Fibroblast of skin of left biceps (primary cell): Measurements from ENCODE around the gene IFRD2.
"Not testable (repeated sequence)": the region's sequence is repeated elsewhere in the genome, so short reads cannot be mapped to it uniquely, and the experiment has no call there.

Experiments used
- DNase-seq, 2 experiments: peaks; one replicate each; pipeline ENCODE4 v3.0.0-alpha.2; 2013; ENCODE audit warnings: low read depth in 2 of 2

Gene IFRD2

DNA sequence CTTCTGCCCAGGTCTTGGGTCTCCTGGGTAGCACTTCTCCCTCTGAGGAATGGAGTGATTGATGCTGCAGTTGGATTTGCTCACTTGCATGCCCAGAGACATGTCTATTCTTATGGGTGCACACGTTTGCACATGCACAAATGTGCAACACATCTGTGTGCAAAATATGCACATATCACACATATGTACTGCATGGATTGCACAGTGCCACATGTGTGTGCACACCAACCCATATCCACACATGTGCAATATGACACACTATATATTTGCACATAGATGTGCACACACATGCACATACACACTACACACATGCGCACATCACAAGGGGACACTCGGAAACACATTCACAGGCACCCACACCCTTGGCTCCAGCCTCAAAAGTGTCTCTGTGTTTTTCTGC lies 24.0 kb downstream of the IFRD2 start:
- DNase-seq: no peak

DNA sequence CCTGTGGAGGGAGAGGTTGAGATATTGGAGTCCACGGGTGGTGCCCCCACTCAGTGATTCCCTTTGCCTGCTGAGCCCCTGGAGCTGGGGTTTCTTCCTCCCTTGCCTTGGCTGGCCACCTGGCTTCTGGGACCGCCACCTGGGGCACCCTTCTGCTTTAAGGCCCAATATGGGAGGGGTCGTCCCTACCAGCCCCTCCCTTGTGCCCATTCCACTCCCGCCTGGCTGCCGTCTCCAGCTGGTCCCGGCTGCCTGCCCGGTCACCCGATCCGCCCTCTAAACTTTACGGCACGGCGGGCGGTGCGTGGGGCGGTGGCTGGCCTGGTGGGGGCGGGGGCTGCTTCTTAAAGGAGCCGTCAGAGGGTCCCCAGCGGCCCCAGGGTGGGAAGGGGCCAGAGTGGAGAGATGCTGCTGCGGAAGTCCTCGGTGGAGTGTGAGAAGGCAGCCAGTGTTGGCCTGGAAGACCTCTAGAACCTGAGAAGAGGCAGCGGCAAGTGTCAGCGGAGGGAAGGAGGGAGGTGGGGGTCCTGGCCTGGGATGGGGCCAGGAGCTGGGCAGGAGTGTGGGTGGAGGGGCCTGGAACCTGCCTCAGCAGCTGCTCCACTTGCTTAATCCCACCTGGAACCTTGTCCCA lies 24.8 kb downstream of the IFRD2 start:
- DNase-seq: no peak

DNA sequence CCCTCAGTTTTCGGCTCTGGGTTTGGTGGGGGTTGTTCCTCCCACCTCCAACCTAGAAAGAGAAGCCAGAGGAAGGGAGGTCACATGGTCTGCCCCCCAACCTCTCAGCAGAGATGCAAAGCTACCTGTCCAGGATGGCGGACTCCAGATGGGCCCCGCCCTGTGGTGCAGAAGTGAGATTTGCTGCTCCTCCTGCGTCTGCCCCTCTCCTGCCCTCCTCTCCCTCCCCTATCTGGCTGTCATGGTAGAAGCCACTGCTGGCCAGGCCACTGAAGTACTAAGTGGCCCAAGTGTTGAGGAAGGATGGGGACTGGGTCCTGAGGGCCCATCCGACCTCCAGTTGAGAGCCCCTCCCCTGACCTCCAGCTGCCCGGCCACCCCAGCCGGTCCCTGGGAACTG lies 25.4 kb downstream of the IFRD2 start:
- DNase-seq: no peak

DNA sequence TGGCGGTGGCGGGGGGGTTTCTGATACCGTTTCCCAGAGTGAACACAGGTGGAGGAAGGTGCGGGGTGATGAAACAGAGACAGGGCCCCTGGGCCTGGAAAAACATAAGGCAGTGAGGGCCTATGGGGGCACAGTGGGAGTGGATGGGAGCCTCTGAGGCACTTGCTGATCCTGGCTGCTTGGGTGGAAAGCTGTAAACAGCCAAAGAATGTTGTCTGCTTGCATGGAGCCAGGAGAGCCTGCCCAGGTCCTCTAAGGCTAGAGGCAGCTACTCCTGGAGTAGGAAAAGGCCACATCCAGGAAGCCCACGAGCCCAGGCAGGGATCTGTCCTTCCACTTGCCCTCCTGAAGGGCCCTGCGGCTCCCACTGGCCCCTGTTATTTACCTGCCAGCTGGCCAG lies 26.2 kb downstream of the IFRD2 start:
- DNase-seq: no peak

DNA sequence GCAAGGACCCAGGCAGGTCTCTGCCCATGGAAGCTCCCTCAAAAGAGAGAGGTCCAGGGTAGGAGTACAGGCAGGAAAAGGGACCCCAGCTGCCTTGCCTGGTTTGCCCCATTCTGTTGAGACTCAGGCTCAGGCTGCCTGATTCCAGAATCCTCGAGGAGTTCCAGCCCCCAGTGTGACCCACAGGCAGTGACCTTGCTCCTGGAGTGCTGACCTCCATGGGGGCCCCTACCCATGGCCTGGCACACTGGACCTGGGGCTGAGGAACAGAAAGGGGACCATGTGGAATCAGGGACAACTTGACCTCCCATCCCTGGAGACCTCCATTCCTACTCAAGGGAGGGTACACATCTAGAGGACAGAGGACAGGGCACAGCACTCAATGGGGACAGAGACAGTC lies 26.7 kb downstream of the IFRD2 start:
- no peak for DNase-seq

DNA sequence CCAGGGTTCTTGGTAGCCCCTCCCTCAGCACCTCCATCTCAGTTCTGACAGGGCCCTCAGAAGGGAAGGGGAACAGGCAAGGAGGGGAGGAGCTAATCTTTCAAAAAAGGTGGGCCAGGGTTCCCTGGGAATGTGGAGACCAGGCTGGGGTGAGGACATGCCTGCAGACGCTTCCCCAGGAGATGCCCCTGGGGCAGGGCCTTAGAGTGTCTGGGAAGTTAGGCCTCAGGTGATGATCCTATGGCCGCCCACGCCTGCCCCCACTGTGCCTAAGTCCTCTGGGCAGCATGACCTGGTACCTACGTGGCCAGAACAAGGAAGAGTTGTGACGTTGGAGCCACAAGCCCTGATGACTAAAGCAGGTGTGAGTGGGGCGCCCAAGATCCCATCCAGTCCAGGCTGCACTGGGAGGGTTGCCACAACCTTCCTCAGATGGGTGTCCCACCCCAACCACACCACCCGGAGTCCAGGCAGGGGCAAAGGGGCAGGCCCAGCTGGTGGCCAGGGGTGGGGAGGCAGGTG lies 27.2 kb downstream of the IFRD2 start:
- DNase-seq: no peak

DNA sequence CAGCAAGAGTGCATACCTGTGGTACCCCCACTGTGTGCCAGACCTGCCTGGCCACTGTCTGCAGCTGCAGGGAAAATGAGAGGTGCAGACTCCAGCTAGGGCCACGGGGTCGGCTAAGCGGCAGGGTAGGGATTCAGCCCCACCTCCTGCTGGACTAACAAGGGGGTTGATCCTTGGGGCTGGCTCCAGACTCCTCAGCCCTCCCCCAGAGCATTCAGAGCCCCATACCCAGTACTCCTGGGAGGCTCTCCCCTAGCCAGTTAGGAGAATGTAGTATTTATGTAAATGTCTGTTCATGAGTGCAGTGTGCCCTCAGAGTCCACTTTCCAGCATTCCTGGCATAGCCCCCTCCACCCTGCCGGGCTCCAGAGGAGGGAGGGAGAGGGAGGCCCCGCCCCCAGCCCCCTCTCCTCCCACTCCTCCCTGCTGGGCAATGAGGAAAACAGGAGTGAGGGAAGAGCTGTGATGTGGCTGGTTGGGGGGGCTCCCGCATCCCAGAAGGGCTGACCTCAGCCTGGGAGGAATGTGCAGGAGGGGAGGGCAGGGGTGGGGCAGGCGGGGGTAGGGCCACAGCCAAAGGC lies 27.8 kb downstream of the IFRD2 start:
- DNase-seq: peak; percentile 91 to 93

DNA sequence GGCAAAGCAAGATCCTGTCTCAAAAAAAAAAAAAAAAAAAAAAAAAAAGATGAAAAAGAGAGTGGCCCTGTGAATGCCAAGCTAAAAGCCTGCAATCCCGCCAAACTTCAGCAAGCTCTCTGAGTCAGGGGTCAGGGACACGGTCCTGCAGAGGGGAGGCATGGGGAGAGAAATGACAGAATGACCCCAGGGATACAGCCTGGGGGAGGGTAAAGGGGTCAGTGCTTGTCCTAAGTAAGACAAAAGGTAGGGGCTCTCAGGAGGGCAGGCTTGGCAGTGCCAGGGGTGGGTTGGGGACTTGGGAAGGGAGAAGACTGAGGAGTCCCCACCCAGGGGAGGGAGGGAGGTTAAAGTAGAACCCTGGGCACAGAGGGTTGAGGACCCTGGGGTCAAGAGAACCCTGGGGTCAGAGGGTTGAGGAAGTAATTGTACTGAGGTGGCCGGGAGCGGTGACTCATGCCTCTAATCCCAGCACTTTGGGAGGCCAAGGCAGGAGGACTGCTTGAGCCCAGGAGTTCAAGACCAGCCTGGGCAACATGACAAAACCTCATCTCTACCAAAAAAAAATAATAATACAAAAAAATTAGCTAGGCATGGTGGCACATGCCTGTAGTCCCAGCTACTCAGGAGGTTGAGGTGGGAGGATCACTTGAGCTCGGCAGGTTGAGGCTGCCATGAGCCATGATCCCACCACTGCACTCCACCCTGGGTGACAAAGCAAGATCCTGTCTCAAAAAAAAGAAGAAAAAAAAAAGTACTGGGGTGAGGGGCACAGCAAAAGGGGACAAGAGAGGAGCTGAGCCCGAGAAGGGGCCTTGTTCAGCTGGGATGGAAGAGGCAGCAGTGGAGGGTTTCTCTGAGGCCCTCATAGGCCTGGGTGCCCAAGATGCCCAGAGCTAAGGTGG lies 28.5 kb downstream of the IFRD2 start:
- no peak for DNase-seq

DNA sequence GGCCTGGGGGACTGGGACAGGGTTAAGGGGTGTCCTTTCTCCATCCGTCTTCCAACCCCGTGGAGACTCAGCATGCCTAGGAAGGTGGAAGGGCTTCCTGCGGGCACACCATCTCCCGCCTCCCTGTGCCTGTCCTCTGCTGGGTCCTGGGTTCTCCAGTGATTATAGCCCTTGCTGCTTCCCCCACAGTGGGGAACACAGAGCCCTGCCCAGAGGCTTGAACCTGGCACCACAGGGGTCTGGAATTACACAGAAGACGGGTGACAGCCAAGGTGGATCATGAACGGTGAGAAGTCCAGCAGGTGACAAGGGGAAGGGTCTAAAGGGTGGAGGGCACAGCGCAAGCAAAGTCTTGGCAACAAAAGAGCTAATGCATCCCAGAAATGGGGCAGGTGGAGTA lies 29.5 kb downstream of the IFRD2 start:
- no peak for DNase-seq

DNA sequence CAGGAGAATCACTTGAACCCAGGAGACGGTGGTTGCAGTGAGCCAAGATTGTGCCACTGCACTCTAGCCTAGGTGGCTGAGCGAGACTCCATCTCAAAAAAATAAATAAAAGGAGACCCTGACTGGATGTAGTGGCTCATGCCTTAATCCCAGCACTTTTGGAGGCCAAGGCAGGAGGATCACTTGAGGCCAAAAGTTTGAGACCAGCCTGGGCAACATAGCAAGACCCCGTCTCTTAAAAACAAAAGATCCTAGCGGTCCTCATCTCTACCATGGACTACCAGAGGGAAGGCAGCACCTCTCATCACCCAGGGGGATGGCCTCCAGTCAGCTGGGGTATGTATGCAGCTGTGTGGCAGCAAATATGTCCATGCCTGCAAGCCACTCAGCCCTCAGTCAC lies 30.0 kb downstream of the IFRD2 start:
- not testable (repeated sequence) for DNase-seq

DNA sequence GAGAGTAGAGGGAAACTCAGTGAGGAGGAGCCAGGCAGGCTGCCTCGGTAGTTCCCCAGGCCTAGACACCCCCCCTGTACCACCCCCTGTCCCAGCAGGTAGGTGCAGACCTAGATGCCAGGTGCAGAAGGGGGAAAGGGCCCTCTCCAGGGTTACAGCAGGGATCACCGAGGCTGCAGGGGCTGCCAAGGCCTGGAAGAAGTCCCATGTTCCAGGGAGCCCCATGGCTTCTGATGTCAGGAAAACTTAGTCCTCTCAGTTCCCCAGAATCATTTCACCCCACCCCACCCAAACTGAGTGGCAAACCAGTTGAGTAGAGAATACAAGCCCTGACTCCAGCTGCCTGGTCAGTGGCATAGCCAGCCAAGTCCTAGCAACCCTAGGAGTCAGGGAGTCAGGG lies 30.7 kb downstream of the IFRD2 start:
- DNase-seq: no peak

DNA sequence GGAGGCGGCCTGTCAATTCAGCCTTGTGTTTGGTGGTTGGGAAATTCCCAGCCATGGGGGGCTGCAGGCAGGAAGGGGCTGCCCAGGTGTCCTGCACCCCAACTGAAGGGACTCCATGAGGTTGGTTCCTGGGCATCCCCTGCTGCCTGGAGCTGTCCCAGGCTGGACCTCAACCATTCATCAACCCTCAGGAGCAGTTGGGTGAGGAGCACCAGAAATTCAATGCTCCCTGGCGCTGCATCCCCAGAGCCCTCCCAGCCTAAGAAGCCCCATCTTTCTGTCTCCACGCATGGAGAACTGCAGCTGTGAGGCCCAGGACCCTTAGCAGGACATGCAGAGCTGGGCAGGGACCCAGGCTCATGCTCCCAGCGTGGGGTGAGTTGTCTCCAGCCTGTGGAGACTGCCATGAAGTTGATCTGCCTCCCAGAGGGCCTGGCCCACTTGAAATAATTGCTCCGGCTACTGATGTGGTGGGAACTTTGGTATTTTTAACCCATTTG lies 31.2 kb downstream of the IFRD2 start:
- DNase-seq: no peak

DNA sequence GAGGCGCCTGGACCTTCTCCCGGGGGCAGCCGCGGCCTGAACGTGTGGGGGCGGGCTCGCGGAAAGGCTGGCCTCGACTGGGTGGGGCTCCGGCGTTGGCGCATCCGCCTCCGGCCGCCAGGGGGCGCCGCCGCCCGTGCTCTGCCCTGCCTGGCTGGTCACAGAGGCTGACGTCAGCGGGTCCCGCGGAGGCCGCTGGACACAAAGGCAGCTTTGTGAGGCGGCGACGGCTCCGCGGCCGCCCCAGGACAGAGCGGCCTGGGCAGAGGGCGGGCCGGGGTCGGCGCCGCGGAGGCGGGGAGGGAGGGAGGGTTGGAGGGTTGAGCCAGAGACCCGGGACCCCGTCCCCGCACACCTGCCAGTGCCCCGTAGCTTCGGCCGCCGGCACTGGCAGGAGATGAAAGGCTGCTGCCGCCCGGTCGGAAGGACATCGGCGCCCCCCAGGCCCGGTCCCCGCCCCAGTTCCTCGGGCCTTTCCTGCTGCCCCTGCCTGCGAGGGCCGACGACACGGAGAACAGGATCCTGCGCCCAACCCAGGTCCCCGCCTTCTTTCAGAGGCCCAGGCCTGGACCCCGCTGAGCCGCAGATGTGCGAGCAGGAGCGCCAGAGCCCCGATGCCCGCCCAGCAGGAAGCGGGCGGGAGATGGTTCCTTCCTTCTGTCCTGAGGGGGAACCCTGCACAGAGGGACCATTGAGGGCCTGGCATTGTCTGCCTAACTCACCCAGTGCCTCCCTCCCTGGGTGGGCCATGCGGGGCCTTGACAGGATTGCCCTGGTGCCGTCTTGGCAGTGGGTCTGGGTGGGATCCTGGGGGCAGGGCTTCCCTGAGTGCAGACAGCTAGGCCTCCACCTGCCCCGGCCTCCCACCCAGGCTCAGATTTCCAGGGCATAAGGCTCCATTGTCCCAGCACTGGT lies 31.9 kb downstream of the IFRD2 start:
- DNase-seq: peak; percentile 42 to 43

DNA sequence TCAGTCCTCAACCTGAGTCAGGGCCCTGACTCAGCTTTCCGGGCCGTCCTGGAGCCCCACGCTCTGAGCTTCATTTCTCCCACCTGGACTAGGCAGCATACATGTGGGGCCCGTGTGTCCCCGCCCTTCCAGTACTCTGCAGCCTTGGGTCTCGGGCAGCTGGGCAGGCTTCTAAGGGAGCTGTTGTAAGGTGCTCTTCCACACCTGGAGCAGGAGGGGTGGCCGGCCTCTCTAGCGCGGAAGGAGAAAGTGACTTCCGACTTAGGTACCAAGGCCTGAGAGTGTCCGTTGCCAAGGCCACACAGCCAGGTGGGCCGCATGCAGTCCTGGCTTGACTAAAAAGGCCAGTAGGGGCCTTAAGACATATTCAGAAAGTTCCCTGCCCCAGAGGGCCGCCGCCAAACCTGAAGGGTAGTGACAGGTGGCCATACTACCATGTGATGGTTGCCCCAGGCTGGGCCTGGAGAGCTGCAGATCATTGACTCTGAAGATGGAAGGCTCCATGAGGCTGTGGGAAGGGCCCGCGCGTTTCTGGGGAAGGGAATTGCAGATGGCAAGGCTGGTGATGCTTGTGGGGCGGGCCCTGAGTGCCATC lies 32.7 kb downstream of the IFRD2 start:
- no peak for DNase-seq

DNA sequence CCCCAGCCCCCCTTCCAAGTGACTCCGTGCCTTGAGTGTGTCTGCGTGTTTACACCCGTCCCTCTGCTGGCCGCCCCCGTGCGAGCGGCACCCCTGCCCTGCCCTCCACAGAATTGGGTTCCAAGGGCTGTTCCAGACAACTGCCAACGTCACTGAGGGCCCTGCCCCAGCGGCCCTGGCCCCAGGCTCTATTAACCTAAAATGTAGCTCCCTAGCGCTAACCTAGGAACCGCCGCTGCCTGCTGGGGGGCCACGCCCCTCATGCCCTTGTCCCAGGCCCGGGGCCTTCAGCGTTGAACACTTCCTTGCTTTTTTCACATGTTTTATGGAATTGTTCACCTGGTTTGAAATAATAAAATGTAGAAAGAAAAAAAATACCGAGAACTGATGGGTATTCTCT lies 33.2 kb downstream of the IFRD2 start:
- no peak for DNase-seq

DNA sequence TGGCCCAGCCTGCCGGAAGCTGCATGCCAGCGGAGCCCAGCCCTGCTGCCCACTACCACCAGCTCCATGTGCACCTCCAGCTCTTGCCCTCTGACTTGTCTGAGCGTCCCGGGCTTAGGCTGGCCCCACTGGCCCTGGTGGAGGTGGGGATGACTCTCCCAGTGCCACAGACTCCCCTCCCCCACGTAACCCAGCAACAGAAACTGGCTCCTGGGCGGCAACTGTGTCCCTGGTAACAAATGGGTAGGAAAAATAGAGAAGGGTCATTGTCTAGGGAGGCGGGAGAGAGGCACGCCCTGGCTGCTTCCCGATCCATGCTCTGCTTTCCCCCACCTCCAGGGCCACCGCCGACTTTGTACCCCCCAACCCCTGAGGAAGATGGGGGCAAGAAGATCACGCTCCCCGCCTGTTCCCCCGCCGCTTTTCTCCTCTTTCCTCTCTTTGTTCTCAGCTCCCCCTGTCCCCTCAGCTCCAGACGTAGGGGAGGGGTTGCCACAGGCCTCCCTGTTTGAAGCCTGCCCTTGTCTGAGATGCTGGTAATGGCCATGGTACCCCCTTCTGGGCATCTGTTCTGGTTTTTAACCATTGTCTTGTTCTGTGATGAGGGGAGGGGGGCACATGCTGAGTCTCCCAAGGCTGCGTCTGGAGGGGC lies 34.1 kb downstream of the IFRD2 start:
- DNase-seq: no peak

DNA sequence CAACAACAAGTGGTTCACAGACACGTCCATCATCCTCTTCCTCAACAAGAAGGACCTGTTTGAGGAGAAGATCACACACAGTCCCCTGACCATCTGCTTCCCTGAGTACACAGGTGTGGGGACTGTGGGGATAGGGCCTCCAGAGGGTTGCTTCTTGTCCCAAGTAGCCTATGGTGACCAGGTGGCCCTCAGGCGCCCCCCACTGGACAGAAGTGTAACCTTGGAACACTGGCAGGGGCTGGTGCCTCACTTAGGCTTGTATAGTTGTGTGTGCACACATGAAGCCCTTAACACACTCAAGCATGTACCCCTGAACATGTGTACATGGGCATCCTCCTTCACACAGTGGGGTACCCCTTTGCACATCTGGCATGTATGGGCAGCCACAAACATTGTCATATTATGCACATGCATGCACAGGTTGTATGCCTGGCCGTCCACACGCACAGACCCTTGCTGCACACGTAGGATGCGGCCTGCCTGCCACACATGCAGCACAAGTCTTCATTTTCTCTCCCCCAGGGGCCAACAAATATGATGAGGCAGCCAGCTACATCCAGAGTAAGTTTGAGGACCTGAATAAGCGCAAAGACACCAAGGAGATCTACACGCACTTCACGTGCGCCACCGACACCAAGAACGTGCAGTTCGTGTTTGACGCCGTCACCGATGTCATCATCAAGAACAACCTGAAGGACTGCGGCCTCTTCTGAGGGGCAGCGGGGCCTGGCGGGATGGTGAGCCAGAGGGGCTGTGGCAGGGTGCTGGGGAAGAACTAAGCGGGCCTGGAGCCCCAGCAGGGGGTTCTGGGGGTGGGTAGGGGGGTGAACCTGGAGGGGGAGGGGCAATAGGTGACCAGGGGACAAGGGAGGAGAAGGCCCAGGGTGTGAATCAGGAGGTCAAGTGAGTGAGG lies 35.0 kb downstream of the IFRD2 start:
- no peak for DNase-seq

DNA sequence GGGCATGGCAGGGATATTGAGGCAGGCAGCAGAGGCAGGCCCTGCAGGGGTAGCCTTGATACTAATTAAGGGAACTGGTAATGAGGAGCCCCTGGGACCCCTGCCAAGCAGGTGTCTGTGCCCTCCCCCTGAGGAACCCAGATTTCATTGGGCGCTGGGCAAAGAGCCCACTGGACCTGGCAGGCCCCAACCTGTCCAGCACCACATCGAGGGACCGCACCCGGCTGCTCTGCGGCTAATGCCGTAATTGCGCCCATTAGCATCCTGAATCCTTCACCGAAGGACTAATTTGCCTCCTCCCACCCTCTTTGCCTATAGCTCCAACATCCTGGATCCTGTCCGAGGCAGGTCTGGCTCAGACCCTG lies 37.0 kb downstream of the IFRD2 start:
- DNase-seq: no peak

DNA sequence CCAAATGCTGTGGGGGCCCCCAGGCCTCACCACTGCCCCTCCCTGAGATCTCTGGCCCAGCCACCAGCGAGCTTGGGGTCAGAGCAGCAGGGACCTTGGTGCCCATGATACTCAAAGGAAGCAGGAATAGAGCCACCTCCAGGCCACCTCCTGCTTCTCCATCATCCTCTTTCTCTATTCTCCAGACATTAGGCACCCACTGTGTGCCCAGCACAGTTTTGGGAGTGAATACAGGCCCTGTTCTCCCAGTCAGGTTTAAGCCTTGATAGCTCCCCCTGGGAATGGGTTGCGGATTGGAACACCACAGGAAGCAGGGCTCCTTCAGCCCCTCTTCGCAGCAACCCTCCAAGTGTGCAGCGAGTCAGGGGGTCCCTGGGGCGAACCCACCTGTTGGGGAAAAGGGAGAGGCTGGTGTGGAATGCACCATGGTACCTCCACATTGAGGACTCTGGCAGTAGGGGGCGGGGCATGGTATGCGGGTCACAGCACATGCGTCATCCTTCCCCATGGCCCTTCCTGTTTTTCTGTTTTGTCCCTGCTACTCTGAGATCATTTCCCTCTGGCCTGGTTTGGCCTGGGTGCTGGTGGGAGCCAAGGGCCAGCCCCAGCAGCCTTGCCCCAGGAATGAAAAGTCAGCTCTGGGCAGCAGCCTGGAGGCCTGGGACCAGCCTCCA lies 37.5 kb downstream of the IFRD2 start:
- no peak for DNase-seq
